GM21717 (cell line): ENCODE measurements around the gene OPN4.

Experiments
- ATAC-seq: cut with Tn5 transposase; IDR thresholded peaks from one replicate; pipeline ENCODE4 v1.9.1; 2021; ENCODE audit warnings: mild to moderate bottlenecking, moderate library complexity; ENCODE audit not compliant: unreplicated experiment

Gene OPN4

GRCh38 chr10:86661161-86662025, 7.0 kb downstream of the OPN4 start:
- no peak for ATAC-seq

GRCh38 chr10:86662186-86663045, 8.1 kb downstream of the OPN4 start:
- no peak for ATAC-seq

- ATAC-seq: no peak
These were observed 8.6 kb downstream of the OPN4 start for GRCh38 chr10:86663046-86663345.

- no peak for ATAC-seq
These were observed 9.4 kb downstream of the OPN4 start for GRCh38 chr10:86663576-86664339.

- ATAC-seq: no peak
These were observed 10.2 kb downstream of the OPN4 start for GRCh38 chr10:86664341-86665217.

DNA sequence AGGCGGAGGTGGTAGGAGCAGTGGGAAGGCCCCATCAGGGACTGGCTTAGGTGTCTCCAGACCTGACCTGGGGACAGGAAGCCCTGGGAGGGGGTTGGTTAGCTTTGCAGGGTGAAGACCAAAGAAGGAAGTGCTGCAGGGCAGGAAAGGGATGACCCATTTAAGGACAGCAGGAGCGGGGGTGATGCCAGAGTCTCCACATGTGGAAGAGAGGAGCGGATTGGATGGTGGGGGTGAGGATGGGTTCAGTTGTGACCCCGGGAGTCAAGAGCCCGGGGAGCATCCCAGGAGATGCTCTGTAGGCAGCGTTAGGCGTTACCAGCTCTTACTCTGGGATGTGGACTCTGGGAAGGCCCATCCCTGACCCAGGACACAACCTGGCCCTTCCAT, 10.9 kb downstream of the OPN4 start:
- ATAC-seq: no peak

DNA sequence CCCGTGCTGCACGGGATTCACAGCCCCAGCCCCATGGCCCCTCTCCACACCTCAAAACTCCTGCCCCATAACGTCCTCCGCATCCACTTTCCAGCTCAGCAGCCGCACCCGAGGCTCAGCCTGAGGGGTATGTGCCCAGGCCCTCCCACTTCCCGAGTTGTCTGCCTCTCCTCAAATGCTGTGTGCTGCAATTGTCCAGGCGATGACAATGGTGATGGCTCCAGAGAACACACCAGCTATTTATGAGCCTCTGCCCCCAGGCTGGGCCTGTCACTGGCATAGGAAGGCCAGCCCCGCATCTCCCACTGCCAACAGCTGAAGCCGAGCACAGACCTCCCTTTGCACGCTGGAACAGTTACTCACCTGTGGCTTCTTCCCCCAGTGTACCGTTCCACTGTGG, 11.5 kb downstream of the OPN4 start:
- ATAC-seq: no peak

DNA sequence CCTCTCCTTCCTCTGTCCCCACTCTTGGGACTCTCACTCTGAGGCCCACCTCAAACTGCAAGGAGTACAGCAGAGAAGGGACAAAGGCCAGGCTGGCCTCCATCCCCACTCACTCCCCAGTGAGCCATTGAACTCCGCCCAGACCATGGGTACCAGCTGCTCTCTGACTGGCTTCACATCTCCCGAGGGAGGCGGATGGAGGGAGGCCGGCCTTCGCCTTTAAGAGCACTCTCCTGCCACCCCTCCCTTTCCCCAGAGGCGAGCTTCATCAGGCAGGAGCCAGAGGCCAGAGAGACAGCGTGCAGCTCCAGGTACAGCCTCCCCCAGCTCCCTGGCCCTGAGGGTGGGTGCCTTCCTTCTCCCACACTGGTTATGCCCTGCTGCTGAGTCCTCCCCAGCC, 12.2 kb downstream of the OPN4 start:
- ATAC-seq: no peak

DNA sequence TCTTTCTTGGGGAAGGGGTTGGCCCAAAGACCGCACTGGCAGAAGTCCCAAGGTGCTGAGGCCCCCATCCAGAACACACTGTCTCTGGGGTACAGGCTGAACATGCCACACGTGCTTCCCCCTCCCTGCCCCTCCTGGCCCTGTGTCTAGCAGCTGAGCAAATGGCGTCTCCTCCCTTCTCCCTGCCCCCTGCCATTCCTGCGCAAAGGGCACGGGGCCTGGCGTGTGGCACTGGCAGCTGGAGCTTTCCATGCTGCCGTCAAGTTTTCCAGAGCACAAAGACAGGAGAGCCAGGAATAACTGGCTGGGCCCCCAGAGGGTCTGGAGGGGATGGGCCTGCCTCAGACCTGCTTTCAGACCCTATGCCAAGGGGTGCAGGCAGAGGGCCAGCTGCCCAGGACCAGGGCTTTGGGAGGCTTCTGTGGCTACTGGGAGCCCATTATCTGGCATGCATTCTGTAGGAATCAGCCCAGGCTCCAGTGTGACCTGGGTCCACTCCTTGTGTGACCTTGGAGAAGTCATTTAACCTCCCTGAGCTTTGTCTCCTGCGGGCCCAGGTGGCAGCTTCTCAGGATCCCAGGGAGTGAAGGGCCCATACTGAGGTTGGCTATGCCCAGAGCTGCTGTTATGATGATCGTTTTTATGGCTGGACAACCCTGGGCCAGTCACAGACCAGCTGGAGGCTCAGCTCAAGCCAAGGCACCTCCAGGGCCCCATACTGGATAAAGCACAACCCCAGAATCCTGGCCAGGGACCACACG, 13.3 kb downstream of the OPN4 start:
- no peak for ATAC-seq

GRCh38 chr10:86668297-86669165, 14.2 kb downstream of the OPN4 start, which contains the start of gene LDB3:
Gene LDB3, plus strand, starts transcription at chr10:86668511. Its CDS starts 181 bp downstream, at chr10:86668692.
- no peak for ATAC-seq

DNA sequence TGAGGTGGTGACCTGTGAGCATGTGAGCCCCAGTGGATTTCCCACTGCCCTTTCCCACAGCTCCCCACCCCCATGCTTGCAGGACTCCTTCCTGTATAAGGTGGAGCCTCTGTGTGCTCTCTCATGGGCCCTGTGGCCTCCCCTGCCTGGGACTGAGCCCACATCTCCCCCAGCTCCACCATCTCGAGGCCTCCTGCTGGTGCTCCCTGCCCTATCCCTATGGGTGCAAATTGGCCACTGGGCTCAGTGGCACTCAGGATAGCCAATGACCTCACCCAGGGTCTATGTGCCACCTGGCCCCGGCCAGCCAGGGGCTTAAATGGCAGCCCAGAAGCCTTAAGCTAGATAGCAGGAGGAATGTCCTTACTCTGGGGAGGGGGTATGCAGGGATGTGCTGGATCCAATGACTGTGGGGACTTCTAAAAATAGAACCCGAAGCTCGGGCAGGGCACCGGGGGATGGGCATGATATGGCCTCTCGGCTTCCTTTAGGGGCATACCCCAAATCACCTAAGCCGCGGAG, 16.0 kb downstream of the OPN4 start:
- no peak for ATAC-seq

DNA sequence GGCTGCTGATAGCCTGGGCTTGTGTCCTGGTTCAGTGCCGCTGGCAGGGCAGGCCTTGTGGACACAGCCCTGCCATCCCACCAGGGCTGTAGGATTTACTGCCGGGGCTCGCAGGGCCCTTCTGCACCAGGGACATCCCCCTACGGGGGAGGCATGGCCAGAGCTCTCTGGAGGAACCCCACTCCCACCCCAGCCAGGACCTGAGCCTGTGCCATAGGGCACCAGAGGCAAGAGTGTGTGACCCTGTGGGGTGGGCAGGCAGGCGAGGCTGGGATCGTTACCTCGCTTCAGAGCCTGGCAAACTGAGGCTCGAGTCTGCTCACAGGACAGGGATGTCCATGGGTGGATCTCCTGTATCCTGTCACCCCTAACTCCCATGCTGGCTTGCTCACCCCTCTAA, 16.5 kb downstream of the OPN4 start:
- no peak for ATAC-seq

DNA sequence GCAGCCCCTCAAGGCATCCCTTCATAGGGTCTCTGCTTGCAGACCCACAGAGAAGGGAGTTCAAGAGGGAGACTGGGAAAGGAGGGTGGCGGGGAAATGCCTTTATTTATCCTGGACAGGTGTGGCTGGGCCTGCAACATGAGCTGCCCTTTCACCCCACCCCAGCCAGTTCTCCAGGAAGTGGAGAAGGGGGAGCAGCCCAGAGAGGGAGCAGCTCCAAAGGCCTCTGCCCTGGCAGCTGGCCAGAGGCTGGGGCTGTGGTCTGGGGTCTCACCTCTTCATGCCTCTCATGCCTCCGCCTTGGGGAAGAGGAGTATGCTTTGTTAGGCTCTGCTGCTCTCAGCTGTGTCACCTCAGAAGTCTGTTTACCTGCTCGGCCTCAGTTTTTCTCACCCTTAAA, 17.1 kb downstream of the OPN4 start:
- no peak for ATAC-seq

DNA sequence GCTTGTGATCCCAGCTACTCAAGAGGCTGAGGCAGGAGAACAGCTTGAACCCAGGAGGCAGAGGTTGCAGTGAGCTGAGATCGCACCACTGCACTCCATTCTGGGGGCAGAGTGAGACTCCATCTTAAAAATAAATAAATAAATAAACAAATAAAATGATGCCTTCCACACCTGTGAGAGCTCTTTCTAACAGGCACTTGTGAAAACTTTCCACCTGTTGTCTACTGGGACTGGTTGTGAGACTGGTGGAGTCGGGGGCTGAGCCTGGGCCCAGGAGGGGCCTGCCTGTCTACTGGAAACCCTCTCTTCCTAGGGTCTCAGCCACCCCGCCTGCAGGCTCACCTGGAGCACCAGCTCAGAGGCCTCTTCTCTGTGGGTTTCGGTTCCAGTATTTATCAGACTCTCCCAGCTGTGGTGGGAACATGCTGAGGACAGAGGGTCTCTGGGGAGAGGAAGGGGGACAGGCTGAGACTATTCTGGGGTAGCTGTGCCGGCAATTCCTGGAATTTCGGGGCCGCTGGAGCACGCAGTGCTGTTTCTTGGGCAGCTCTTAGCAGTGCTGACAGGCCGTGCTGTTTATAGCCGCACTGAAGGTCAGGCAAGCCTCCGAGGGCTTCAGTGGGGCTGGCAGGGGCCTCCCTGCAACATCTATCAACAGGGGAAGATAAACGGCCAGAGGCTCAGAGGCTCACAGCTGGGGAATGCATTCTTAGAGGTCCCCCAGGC, 17.8 kb downstream of the OPN4 start:
- no peak for ATAC-seq

GRCh38 chr10:86673216-86673826, 19.0 kb downstream of the OPN4 start:
- no peak for ATAC-seq

- no peak for ATAC-seq
These were observed 19.7 kb downstream of the OPN4 start for GRCh38 chr10:86673827-86674581.

DNA sequence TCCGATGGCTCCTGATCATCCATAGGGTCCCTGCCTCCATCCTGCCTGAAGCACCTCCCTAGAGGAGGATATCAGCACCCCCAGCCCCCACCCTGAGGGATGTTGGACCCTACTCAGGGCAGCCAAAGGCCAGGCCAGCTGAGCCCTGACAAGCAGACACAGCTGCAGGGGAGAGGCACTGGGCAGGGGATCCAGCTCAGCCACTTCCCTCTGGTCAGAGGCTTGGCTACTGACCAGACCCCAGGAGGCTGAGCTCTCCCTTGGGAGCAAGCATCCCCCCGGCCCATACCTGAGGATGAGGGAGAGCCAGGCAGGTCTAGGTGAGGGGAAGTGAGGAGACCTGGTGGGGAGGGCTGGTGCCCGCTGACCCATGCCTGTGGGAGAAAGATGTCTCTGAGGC, 20.6 kb downstream of the OPN4 start:
- ATAC-seq: no peak
